Fibroblast of peridontal ligament (primary cell): ENCODE measurements around the gene GRWD1.
A peak's percentile ranks its signal among the peaks of the same experiment; 100 is the strongest.

Source experiments
- DNase-seq: peaks from one replicate; pipeline ENCODE4 v3.0.0-alpha.2; 2010; ENCODE audit errors: extremely low read depth

Gene GRWD1

DNA sequence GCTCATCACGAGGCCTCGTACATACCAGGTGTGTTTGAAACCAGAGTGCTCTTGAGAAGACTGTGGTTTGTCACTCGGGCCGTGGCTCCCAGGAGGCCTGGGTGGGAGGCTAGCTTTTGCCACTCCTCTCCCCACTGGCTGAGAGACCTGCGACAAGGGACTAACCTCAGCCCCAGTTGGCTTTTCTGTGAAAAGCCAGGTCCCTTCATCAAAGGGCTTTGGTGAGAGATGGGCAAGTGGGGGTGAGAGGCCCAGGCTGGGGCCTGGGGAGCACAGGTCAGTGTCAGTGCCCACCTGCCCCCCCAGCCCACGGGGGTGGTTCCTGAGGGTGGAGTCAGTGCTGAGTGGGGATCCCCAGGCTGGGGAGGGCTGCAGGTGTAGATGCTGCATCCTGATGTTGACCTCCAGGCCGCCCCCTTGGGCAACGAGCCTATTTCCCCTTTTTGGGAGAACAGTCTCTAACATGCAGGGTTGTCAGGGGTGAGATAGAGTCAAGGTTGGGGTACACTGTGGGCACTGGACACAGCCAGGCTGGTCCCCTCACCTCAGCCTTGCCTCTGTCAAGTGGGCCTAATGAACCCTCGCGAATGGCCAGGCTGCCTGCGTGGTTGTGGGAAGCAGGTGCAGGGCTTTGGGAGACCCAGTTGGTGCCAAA lies 10.3 kb downstream of the GRWD1 start:
- DNase-seq = no peak

GRCh38 chr19:48456864-48457263 lies 11.1 kb downstream of the GRWD1 start:
- DNase-seq = no peak

- DNase-seq = peak; percentile 48
Observed at GRCh38 chr19:48458016-48458415, 12.2 kb downstream of the GRWD1 start.

DNA sequence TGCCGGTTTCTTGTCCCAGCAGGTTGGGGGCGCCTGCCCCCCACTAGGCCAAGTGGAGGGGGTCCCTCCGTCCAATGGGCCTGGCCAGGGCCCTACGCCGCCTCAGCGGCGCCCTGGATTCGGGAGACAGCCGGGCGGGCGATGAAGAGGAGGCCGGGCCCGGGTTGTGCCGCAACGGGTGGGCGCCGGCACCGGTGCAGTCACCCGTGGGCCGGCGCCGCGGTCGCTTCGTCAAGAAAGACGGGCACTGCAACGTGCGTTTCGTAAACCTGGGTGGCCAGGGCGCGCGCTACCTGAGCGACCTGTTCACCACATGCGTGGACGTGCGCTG lies 15.8 kb downstream of the GRWD1 start:
- DNase-seq = no peak

DNA sequence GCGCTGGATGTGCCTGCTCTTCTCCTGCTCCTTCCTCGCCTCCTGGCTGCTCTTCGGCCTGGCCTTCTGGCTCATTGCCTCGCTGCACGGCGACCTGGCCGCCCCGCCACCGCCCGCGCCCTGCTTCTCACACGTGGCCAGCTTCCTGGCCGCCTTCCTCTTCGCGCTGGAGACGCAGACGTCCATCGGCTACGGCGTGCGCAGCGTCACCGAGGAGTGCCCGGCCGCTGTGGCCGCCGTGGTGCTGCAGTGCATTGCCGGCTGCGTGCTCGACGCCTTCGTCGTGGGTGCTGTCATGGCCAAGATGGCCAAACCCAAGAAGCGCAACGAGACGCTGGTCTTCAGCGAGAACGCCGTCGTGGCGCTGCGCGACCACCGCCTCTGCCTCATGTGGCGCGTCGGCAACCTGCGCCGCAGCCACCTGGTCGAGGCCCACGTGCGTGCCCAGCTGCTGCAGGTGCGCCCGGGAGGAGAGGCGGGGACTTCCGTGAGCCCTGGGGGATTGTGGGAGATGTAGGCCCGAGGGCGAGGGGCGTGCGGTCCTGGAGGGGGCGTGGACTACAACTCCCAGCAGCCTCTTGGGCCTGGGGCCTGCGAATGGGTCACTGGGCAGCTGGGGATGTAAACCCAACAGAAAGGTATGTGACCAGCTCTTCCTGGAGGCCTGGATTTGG lies 16.3 kb downstream of the GRWD1 start:
- DNase-seq = no peak

DNA sequence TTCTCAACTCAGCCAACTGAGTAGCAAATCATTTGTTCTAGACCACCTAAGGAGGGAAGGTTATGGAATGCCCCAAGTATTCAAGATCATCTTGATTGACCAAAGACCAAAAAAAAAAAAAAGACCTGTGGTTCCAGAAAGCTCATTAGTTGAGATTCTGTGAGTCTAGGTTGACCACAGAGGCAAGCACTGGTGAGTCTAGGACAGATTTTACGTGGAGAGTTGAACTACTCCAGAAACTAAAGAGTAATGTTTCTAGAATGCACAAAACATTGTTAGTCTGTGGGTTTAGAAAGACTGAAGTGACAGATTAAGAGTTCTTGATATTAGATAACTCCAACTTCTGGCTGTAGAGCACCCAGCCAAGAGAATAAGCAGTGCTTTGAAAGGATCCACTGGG lies 19.4 kb downstream of the GRWD1 start:
- no peak for DNase-seq

DNA sequence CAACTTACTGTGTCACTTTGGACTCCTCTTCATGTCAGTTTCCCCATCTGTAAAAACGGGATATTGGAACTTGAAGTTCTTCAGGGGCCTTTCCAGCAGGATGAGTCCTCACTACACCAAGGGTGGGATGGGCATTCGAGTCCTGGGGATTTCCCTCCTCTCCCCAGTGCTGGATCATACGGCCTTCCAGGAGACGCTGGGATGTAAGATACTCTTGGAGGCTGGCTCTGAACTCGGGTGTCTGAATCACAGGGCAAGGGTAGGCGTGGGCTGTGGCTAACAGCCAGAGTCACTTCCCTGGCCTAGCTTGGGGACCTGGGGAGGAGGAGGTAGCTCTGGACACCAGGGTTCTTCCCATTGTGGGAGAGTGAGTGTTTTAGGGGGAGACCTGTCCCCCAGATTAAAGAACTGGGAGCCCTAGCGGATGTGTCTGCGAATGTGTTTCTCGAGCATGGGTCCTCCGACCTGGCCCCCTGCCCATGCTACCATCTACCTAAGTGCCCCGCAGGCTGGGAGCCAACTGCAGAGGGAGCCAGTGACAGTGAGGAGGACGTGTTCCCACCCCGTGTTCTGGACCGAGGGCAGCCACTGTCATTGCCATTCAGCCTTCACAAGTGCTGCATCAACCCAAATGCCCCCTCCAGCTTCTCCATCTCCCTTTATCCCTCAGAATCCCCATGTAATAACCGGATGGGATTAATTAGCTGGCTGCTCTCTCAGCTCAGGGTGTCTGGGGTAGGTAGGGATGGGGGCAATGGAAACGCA lies 21.0 kb downstream of the GRWD1 start:
- peak; percentile 36 for DNase-seq

- DNase-seq = peak; percentile 100
Observed at GRCh38 chr19:48468772-48469288, 23.0 kb downstream of the GRWD1 start.

DNA sequence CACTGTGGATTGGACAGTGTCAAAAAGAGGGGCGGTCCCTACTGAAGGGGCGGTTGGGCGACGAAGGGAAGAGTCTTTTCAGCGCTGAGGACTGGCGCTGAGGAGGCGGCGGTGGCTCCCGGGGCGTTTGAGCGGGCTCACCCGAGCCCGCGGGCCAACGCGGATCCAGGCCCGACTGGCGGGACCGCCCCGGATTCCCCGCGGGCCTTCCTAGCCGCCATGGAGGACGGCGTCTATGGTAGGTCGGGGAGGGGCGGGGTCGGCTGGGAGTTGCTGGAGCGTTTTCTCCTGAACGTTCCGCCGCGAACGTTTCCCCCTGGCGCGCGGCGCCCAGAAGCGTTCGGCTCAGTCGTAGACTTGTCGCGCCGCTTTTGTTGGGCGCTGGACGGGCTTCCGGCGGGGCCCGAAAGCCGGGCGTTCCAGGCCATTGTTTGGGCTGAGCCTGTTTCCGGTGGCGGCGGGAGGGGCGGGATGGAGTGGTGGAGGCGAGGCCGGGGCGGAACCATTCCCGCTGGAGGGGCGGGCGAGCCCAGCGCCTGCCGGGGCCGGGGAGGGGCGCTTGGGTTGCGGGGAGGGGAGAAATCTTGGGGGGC lies 23.6 kb downstream of the GRWD1 start, which contains the start of gene CYTH2:
Gene CYTH2, plus strand, starts transcription at position 81 of the 593 bp plus-strand sequence. Its CDS starts 139 bp downstream, at position 220.
- peak; percentile 74 for DNase-seq

- DNase-seq = no peak
Observed at GRCh38 chr19:48469934-48470680, 24.3 kb downstream of the GRWD1 start.

- DNase-seq = no peak
Observed at GRCh38 chr19:48470856-48471255, 25.1 kb downstream of the GRWD1 start.

DNA sequence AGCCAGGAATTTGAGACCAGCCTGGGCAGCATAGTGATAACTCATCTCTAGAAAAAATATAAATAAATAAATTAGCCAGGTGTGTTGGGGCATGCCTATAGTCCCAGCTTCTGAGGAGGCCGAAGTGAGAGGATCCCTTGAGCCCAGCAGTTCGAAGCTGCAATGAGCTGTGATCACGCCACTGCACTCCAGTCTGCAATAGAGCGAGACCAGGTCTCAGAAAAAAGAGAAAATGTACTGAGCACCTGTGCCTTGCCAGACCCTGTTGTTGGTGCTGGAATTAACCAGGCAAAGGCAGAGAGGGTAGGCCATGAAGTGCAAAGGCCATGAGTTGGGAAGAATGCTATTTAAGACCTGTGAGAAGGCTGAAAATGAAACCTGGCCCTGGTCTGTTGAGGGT lies 26.1 kb downstream of the GRWD1 start:
- DNase-seq = no peak

- DNase-seq = no peak
Observed at GRCh38 chr19:48473161-48473966, 27.6 kb downstream of the GRWD1 start.

- no peak for DNase-seq
Observed at GRCh38 chr19:48474084-48474592, 28.4 kb downstream of the GRWD1 start.

DNA sequence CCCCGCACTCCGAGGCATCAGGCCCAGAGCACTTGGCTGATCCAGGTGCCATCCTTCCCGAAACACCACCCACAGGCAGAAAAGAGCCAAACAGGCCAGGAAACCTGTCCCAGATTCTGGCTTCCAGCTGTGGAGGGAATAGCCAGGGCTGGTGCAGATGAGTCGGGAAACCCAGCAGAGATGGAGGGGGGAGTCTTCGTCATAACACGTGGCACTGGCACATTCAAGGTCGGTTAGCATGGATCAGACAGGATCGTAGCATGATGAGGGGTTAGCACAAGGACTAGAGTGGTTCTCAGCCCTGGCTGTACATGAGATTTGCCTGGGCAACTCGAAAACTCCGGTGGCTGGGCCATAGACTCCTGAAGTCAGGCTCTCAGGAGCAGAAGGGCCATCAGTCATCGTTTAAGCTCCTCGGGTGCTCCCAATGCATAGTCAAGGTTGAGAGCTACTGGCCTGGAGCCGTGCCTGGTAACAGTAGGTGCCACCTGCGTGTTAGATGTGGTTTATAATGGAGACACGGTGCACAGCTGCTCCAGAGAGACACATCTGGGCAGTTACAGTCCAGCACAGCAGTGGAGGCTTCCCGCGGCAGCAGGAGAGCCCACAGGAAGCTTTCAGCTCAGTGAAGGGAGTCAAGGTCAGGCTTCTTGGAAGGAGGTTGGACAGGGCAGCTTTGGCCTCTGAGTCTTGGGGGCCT lies 29.7 kb downstream of the GRWD1 start:
- DNase-seq = no peak

- no peak for DNase-seq
Observed at GRCh38 chr19:48476176-48476575, 30.4 kb downstream of the GRWD1 start.

- no peak for DNase-seq
Observed at GRCh38 chr19:48477067-48477685, 31.4 kb downstream of the GRWD1 start.

- DNase-seq = no peak
Observed at GRCh38 chr19:48477698-48478338, 32.0 kb downstream of the GRWD1 start.
